ENCODE data around the gene FAM222A.

The FAM222A gene

DNA sequence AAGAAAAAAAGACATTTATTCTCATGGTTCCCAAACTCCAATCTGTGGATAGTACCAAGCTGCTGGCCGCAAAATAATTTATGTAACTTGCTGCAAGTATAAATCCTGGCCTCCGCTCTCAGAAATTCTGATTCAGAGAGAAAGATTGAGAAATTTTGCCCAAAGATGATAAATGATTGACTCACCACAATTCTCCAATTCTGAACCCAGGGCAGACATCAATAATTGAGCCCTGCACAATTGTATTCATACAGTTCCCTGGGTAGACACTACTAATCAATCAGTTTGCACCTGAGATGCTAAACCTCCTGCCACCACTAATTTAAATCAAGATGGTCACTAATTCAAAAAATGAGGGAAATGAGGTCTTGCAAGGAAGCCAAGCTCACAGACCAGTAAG, 81.4 kb downstream of the FAM222A start:
- Histone ChIP-seq H3K36me3 (ENCODE audit: control insufficient read depth, low read depth, low read length) (no peaks in the 10 kb centered on the region), H3K27ac (ENCODE audit: low read length) (no peak overlapping the region), H3K9ac (ENCODE audit: low read length) (no peak overlapping the region), H3K4me1 (ENCODE audit: control insufficient read depth, low read depth, low read length) (no peaks in the 10 kb centered on the region), H3K9me3 (ENCODE audit: control insufficient read depth, low read depth, low read length) (no peaks in the 10 kb centered on the region), H3K27me3 (ENCODE audit: control insufficient read depth, insufficient read depth, low read length) (no peaks in the 10 kb centered on the region), H3K4me3 (ENCODE audit: low read length) (no peak overlapping the region)

DNA sequence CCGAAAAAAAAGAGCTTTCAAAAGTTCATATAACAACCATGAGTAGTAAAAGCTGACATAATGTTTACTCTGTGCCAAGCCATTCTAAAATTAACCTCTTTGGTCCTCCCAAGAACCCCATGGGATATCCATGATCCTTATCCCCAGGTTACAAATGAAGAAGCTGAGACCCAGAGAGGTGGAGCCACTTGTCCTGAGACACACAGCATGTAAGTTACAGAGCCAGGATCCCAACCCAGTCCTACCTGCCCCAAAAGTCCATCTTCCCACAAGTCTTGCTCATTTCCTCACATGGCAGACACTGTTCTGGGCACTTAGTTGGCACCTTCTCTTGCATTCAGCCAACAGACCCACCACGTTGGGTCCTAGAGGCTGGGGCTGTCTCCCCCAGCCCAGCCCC, 82.4 kb downstream of the FAM222A start:
- H3K9ac ChIP-seq (ENCODE audit: low read length): no peak overlapping the region
- H3K27ac ChIP-seq (ENCODE audit: low read length): no peak overlapping the region

DNA sequence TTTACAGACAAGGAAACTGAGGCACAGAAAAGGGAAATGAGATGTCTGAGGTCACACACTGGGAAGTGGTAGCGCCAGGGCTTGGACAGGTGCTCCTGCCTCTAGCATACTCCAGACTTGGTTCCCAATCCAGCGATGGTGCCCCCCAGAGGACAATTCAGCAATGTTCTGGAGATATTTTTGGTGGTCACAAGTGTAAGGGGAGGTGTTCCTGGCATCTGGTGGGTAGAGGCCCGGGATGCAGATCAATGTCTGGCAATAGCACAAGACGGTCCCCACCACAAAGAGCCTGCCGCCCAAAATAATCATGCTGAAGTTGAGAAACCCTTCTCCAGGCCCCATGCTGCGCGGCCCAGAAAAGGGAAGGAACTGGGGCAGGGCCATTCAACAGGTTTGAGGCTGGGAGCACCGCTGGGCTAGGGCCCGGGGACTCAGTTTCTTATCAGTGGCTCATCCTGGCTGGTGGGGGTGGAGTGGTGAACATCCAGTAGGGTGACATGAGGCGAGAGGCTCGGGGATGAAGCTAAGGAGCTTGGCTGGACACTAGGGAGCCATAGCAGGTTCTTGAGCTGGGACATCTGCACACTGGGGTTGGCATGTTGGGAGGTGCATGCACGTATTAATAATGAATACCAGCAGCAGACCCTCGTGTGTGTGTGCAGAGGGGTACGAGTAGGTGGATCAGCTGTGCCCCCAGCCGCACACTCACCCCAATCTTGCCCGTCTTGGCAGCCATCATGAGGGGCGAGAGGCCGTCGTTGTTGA, 84.5 kb downstream of the FAM222A start:
- H3K27ac ChIP-seq (ENCODE audit: low read length): no peak overlapping the region

More for the DNA sequence above, 82.4 kb downstream of the FAM222A start:
- H3K4me1 ChIP-seq (ENCODE audit: control insufficient read depth, low read depth, low read length): no peaks in the 10 kb centered on the region
- no peaks in the 10 kb centered on the region for H3K27me3 ChIP-seq (ENCODE audit: control insufficient read depth, insufficient read depth, low read length)
- no peaks in the 10 kb centered on the region for H3K36me3 ChIP-seq (ENCODE audit: control insufficient read depth, low read depth, low read length)
- no peak overlapping the region for H3K4me3 ChIP-seq (ENCODE audit: low read length)
- H3K9me3 ChIP-seq (ENCODE audit: control insufficient read depth, low read depth, low read length): no peaks in the 10 kb centered on the region

DNA sequence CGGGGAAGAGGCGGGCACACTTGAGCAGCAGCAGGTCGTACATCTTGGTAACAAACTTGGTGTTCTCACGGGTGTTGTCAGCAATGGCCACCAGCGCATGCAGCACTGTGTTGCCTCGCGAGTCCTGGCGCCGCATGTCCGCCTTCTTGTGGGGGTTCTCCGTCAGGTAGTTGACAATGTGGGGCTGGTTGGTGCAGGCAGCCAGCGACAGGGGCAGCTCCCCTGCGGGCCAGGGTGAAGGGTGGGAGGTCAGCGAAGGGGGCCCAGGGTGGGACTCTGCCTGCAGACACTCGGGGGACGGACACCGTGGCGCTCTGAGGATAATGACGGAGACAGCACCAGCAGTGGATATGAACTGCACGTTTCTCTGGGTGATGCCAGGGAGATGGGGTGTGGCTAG, 85.1 kb downstream of the FAM222A start:
- Histone ChIP-seq H3K4me3 (ENCODE audit: low read length) (no peak overlapping the region), H3K4me1 (ENCODE audit: control insufficient read depth, low read depth, low read length) (no peaks in the 10 kb centered on the region), H3K9me3 (ENCODE audit: control insufficient read depth, low read depth, low read length) (no peaks in the 10 kb centered on the region), H3K36me3 (ENCODE audit: control insufficient read depth, low read depth, low read length) (no peaks in the 10 kb centered on the region), H3K27me3 (ENCODE audit: control insufficient read depth, insufficient read depth, low read length) (no peaks in the 10 kb centered on the region), H3K27ac (ENCODE audit: low read length) (no peak overlapping the region), H3K9ac (ENCODE audit: low read length) (no peak overlapping the region)

More for the DNA sequence above, 84.5 kb downstream of the FAM222A start:
- Histone ChIP-seq H3K9me3 (ENCODE audit: control insufficient read depth, low read depth, low read length) (no peaks in the 10 kb centered on the region), H3K36me3 (ENCODE audit: control insufficient read depth, low read depth, low read length) (no peaks in the 10 kb centered on the region), H3K9ac (ENCODE audit: low read length) (no peak overlapping the region), H3K4me3 (ENCODE audit: low read length) (no peak overlapping the region), H3K27me3 (ENCODE audit: control insufficient read depth, insufficient read depth, low read length) (no peaks in the 10 kb centered on the region), H3K4me1 (ENCODE audit: control insufficient read depth, low read depth, low read length) (no peaks in the 10 kb centered on the region)

DNA sequence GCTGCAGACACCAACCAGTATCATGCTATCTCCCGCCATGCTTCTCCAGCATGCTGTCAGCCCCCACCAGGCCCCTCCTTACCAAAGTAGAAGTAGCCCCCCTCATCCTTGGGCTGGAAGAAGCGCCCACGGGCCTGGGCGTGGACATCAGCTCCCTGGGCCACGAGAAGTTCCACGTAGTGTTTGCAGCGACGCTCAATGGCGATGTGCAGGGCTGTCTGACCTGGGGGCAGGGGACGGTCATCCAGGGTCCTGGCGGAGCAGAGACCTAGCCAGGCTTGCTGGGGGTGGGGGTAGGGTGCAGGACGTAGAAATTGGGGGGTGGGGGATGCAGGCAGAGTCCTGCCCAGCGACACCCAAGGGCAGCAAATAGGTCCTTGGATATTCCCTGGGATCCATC, 86.9 kb downstream of the FAM222A start:
- Histone ChIP-seq H3K4me1 (ENCODE audit: control insufficient read depth, low read depth, low read length) (no peaks in the 10 kb centered on the region), H3K9ac (ENCODE audit: low read length) (no peak overlapping the region), H3K9me3 (ENCODE audit: control insufficient read depth, low read depth, low read length) (no peaks in the 10 kb centered on the region), H3K27me3 (ENCODE audit: control insufficient read depth, insufficient read depth, low read length) (no peaks in the 10 kb centered on the region), H3K27ac (ENCODE audit: low read length) (no peak overlapping the region), H3K4me3 (ENCODE audit: low read length) (no peak overlapping the region), H3K36me3 (ENCODE audit: control insufficient read depth, low read depth, low read length) (no peaks in the 10 kb centered on the region)

DNA sequence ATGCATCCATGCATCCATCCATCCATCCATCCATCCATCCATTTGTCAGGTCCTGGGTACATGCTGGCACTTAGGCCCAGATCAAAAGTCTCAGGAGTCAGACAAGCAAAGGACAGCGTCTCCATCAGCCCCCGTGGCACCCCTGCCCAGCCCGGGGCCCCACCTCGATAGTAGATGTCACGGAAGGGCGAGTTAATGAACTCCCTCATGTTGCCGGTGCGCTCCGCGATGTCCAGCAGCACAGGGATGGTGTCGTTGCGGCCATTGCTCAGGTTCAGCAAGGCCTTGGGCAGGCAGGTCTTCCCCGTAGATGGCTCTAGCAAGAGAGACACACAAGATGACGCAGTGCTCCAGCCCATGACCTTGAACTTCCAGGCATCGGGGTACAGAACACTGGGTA, 89.2 kb downstream of the FAM222A start:
- Histone ChIP-seq H3K36me3 (ENCODE audit: control insufficient read depth, low read depth, low read length) (no peaks in the 10 kb centered on the region), H3K27me3 (ENCODE audit: control insufficient read depth, insufficient read depth, low read length) (no peaks in the 10 kb centered on the region), H3K9me3 (ENCODE audit: control insufficient read depth, low read depth, low read length) (no peaks in the 10 kb centered on the region), H3K9ac (ENCODE audit: low read length) (no peak overlapping the region), H3K27ac (ENCODE audit: low read length) (no peak overlapping the region), H3K4me1 (ENCODE audit: control insufficient read depth, low read depth, low read length) (no peaks in the 10 kb centered on the region), H3K4me3 (ENCODE audit: low read length) (no peak overlapping the region)

DNA sequence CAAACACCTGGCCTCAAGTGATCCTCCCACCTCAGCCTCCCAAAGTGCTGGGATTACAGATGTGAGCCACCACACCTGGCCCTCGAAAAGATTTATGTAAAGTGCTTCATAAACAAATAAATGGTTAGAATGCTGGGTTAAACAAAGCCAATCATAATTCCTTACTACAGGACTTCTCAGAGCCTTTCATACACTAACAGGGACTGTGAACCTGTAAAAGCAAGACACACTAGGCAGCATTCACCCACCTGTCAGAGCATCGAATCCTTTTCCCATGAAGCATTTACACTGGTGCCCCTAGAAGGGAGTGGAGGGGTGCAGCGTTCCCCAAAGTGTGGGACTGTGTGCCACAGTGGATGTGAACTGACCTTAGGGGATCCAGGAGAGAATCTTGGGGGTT, 90.1 kb downstream of the FAM222A start:
- no peaks in the 10 kb centered on the region for H3K27me3 ChIP-seq (ENCODE audit: control insufficient read depth, insufficient read depth, low read length)
- no peaks in the 10 kb centered on the region for H3K4me1 ChIP-seq (ENCODE audit: control insufficient read depth, low read depth, low read length)
- H3K4me3 ChIP-seq (ENCODE audit: low read length): no peak overlapping the region
- H3K9ac ChIP-seq (ENCODE audit: low read length): no peak overlapping the region
- no peaks in the 10 kb centered on the region for H3K9me3 ChIP-seq (ENCODE audit: control insufficient read depth, low read depth, low read length)
- H3K27ac ChIP-seq (ENCODE audit: low read length): no peak overlapping the region
- no peaks in the 10 kb centered on the region for H3K36me3 ChIP-seq (ENCODE audit: control insufficient read depth, low read depth, low read length)

DNA sequence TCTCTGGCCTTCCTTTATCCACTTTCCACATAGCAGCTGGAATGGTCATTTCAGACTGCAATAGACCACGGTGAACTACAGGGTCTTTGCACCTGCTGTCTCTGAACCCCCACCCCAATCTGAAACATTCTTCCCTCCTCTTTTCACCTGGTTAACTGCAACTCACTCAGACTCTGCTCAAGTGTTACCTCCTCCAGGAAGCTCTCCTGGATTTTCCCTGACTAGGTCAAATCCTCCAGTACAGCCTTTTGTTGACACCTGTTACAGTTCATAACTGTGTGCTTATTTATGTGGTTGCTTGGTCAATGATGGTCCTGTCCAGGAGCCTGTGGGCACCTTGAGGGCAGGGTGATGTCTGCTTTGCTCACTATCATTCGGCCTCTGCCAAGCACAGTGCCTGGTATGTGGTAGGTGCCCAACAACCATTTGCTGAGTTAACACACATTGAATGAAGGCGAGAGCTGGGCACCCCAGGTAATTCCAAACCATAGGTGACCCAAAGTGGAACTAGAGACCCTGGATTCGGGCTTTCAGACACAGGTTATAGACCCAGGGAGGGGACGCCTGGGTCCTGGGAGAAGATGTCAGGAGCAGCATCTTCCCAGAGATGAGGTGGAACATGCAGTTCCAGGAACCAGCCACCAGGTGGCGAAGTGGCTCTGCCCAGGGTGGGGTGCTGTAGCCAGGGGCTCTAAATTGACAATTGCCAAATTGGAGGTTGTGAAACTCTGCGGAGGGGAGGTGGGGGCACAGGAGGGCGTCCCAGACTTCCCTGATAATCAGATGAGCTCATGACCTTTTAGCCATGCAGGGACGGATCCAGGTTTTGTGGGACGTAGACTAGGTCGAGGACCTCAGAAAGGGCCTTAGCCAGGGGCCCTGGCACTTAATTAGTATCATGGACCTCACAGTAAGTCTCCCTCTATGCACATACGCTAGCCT, 91.5 kb downstream of the FAM222A start:
- no peak overlapping the region for H3K9ac ChIP-seq (ENCODE audit: low read length)
- H3K27ac ChIP-seq (ENCODE audit: low read length): no peak overlapping the region
- no peaks in the 10 kb centered on the region for H3K4me1 ChIP-seq (ENCODE audit: control insufficient read depth, low read depth, low read length)
- H3K27me3 ChIP-seq (ENCODE audit: control insufficient read depth, insufficient read depth, low read length): no peaks in the 10 kb centered on the region
- no peaks in the 10 kb centered on the region for H3K9me3 ChIP-seq (ENCODE audit: control insufficient read depth, low read depth, low read length)
- H3K4me3 ChIP-seq (ENCODE audit: low read length): no peak overlapping the region
- no peaks in the 10 kb centered on the region for H3K36me3 ChIP-seq (ENCODE audit: control insufficient read depth, low read depth, low read length)

DNA sequence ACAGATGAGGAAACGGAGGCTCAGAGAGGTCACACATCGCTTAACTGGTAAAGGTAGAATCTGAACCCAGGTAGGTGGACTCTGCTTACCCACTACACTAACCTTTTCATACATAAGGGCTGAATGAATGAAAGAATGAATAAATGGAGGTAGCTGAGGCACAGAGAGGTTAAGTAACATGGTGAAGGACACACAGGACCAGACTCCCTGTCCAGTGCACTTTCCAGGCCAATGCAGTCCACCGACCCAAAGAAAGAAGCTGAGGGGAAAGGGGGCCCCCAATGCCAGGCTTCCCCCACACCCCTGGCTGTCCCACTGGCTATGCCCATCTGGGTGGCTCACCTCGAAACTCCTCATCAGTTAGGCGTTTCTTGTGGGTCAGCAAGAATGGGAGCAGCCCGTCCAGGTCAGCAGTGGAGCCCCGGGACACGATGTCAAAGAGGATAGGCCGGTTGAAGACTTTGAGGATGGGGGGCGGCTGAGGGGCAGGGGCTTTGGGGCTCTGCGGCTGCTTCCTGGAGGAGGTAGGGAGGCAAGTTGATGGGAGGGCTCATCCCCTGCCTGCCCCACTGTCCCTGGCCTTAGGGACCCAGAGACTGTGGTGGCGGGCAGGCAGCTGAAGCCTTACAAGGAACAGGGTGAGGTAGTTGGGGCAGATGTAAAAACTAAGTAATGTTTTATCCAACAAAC, 94.5 kb downstream of the FAM222A start:
- H3K9ac ChIP-seq (ENCODE audit: low read length): no peak overlapping the region
- H3K36me3 ChIP-seq (ENCODE audit: control insufficient read depth, low read depth, low read length): no peaks in the 10 kb centered on the region

DNA sequence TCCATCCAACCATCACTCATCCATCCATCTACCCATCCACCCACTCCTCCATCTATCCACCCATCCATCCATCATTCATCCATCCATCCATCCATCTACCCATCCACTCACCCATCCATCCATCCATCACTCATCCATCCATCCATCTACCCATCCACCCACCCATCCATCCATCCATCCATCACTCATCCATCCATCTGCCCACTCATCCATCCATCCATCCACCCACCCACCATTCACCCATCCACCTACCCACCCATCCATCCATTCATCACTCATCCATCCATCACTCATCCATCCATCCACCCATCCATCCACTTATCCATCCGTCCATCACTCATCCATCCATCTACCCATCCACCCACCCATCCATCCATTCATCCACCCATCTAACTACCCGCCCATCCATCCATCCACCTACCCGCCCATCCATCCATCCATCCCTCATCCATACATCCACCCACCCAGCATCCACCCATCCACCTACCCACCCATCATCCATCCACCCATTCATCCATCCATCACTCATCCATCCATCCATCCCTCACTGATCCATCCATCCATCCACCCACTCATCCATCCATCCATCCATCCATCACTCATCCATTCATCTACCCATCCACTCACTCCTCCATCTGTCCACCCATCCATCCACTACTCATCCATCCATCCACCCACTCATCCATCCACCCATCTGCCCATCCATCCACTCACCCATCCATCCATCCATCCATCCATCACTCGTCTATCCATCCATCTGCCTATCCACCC, 95.4 kb downstream of the FAM222A start:
- Histone ChIP-seq H3K4me1 (ENCODE audit: control insufficient read depth, low read depth, low read length) (no peaks in the 10 kb centered on the region), H3K4me3 (ENCODE audit: low read length) (no peak overlapping the region), H3K27ac (ENCODE audit: low read length) (no peak overlapping the region), H3K9me3 (ENCODE audit: control insufficient read depth, low read depth, low read length) (no peaks in the 10 kb centered on the region), H3K9ac (ENCODE audit: low read length) (no peak overlapping the region), H3K27me3 (ENCODE audit: control insufficient read depth, insufficient read depth, low read length) (no peaks in the 10 kb centered on the region), H3K36me3 (ENCODE audit: control insufficient read depth, low read depth, low read length) (no peaks in the 10 kb centered on the region)

More for the DNA sequence above, 94.5 kb downstream of the FAM222A start:
- Histone ChIP-seq H3K9me3 (ENCODE audit: control insufficient read depth, low read depth, low read length) (no peaks in the 10 kb centered on the region), H3K4me1 (ENCODE audit: control insufficient read depth, low read depth, low read length) (no peaks in the 10 kb centered on the region), H3K27me3 (ENCODE audit: control insufficient read depth, insufficient read depth, low read length) (no peaks in the 10 kb centered on the region), H3K4me3 (ENCODE audit: low read length) (no peak overlapping the region), H3K27ac (ENCODE audit: low read length) (no peak overlapping the region)
